DOHH2 (cell line): Measurements from ENCODE around the gene TMEM256.

Source experiments
- H3F3A ChIP-seq: fragments of 200-600 bp; sonication (generic), shearing (Covaris generic); 2 replicates; pipeline ENCODE4 v1.6.0; 2016; ENCODE audit warnings: antibody characterized with exemption, mild to moderate bottlenecking; ENCODE audit not compliant: control insufficient read depth, insufficient read depth
- H3K27ac ChIP-seq: fragments of 200-600 bp; sonication (generic); 2 replicates; pipeline ENCODE4 v1.5.1; 2014; ENCODE audit warnings: low read depth, mild to moderate bottlenecking, low read length, moderate library complexity
- H3K27me3 ChIP-seq: fragments of 200-600 bp; sonication (generic); 2 replicates; pipeline ENCODE4 v1.6.1; 2014; ENCODE audit warnings: mild to moderate bottlenecking, low read length, mixed read lengths; ENCODE audit not compliant: control insufficient read depth
- H3K36me3 ChIP-seq: fragments of 200-600 bp; sonication (generic); 2 replicates; pipeline ENCODE4 v1.6.1; 2014; ENCODE audit warnings: mild to moderate bottlenecking, low read length, moderate library complexity, mixed read lengths; ENCODE audit not compliant: control insufficient read depth
- H3K4me1 ChIP-seq: fragments of 200-600 bp; sonication (generic); 2 replicates; pipeline ENCODE4 v1.6.1; 2014; ENCODE audit warnings: mild to moderate bottlenecking, low read length, mixed read lengths; ENCODE audit not compliant: control insufficient read depth
- H3K4me2 ChIP-seq: fragments of 200-600 bp; sonication (generic); 2 replicates; pipeline ENCODE4 v1.6.0; 2014; ENCODE audit warnings: mild to moderate bottlenecking, low read length, moderate library complexity
- H3K4me3 ChIP-seq: fragments of 200-600 bp; sonication (generic); 2 replicates; pipeline ENCODE4 v1.5.1; 2014; ENCODE audit warnings: mild to moderate bottlenecking, low read length, mixed read lengths
- H3K79me2 ChIP-seq: fragments of 200-600 bp; sonication (generic); 2 replicates; pipeline ENCODE4 v1.6.1; 2014; ENCODE audit warnings: mild to moderate bottlenecking, low read length, mixed read lengths; ENCODE audit not compliant: control insufficient read depth
- H3K9me2 ChIP-seq: fragments of 200-600 bp; sonication (generic); replicated peaks from 2 replicates; pipeline ENCODE4 v1.6.1; 2014; ENCODE audit warnings: mild to moderate bottlenecking, low read length, mixed read lengths; ENCODE audit not compliant: control insufficient read depth
- H3K9me3 ChIP-seq: fragments of 200-600 bp; sonication (generic); 2 replicates; pipeline ENCODE4 v1.6.1; 2014; ENCODE audit warnings: antibody characterized with exemption, low read length, mixed read lengths; ENCODE audit not compliant: control insufficient read depth, insufficient read depth
- H4K20me1 ChIP-seq: fragments of 200-600 bp; sonication (generic); 2 replicates; pipeline ENCODE4 v1.6.0; 2014; ENCODE audit warnings: low read depth, mild to moderate bottlenecking, antibody characterized with exemption, low read length, moderate library complexity; ENCODE audit not compliant: control insufficient read depth, insufficient read depth
- CTCF ChIP-seq: fragments of 200-600 bp; sonication (generic); IDR thresholded peaks from one replicate; pipeline ENCODE4 v1.5.1; 2014; ENCODE audit warnings: antibody characterized with exemption, mild to moderate bottlenecking, low read depth, low read length; ENCODE audit not compliant: poor library complexity, severe bottlenecking
- EZH2phosphoT487 ChIP-seq: fragments of 200-600 bp; sonication (generic); IDR thresholded peaks from 2 replicates; pipeline ENCODE4 v1.6.1; 2017; ENCODE audit warnings: borderline replicate concordance, mild to moderate bottlenecking, antibody characterized with exemption, low read length, moderate library complexity, mixed read lengths

TMEM256 gene

DNA sequence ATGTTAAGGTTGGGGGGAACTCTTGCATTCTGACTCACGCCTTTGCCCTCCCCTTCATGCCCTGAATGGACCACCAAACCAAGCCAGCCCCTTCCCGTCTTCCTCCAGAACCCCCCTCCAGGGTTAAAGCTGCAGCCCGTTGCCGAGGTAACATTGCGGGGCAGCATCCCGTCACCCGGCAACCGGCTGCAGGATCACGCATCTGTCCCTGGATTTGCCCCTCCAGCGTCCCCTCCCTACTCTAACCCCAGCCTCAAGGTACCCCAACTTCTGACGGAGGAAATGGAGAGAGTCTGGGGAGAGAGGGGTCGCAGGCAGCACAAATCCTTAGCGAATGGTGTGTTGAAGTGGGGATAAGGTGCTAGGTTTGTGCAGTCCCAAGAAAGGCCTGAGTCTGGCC lies 3.2 kb upstream of the TMEM256 start:
- no peaks in the 10 kb centered on the region for H4K20me1 ChIP-seq
- no peaks in the 10 kb centered on the region for H3F3A ChIP-seq
- 0 out of 2 replicates have a peak, but pooled peaks cover 4% of the 10 kb centered on the region for H3K36me3 ChIP-seq
- H3K4me3 ChIP-seq, result no peak overlapping the region
- H3K4me2 ChIP-seq, result no peak overlapping the region
- no peaks in the 10 kb centered on the region for H3K9me3 ChIP-seq
- H3K79me2 ChIP-seq, result peaks cover 9% of the 10 kb centered on the region
- H3K27me3 ChIP-seq, result no peaks in the 10 kb centered on the region
- TF ChIP-seq CTCF (no peak), EZH2phosphoT487 (no peak)
- no peaks in the 10 kb centered on the region for H3K9me2 ChIP-seq
- peaks cover 11% of the 10 kb centered on the region for H3K4me1 ChIP-seq
- H3K27ac ChIP-seq, result no peak overlapping the region

- 0 out of 2 replicates have a peak, but pooled peaks cover 2% of the 10 kb centered on the region for H3F3A ChIP-seq
- H3K4me2 ChIP-seq, result no peak overlapping the region
- peaks cover 9% of the 10 kb centered on the region for H3K79me2 ChIP-seq
- no peaks in the 10 kb centered on the region for H3K9me2 ChIP-seq
- no peak overlapping the region for H3K4me3 ChIP-seq
- no peak overlapping the region for H3K27ac ChIP-seq
- peaks cover 11% of the 10 kb centered on the region for H3K4me1 ChIP-seq
- TF ChIP-seq CTCF (no peak), EZH2phosphoT487 (no peak)
- H4K20me1 ChIP-seq, result no peaks in the 10 kb centered on the region
- H3K36me3 ChIP-seq, result 0 out of 2 replicates have a peak, but pooled peaks cover 4% of the 10 kb centered on the region
- no peaks in the 10 kb centered on the region for H3K9me3 ChIP-seq
- no peaks in the 10 kb centered on the region for H3K27me3 ChIP-seq
These were observed 2.4 kb upstream of the TMEM256 start for GRCh38 chr17:7406235-7406825.

- Histone ChIP-seq H3K4me1 (peaks cover 11% of the 10 kb centered on the region), H3K9me2 (no peaks in the 10 kb centered on the region), H4K20me1 (no peaks in the 10 kb centered on the region), H3K27ac (no peak overlapping the region), H3F3A (0 out of 2 replicates have a peak, but pooled peaks cover 2% of the 10 kb centered on the region), H3K4me2 (peak overlapping the region; percentile 89), H3K27me3 (no peaks in the 10 kb centered on the region), H3K79me2 (peaks cover 9% of the 10 kb centered on the region), H3K4me3 (peak overlapping the region; percentile 73), H3K9me3 (no peaks in the 10 kb centered on the region), H3K36me3 (peaks cover 4% of the 10 kb centered on the region; the same call in 1 of the 2 replicates)
- TF ChIP-seq CTCF (no peak), EZH2phosphoT487 (no peak)
These were observed 1.7 kb upstream of the TMEM256 start for GRCh38 chr17:7405350-7406234.
